Measurements from ENCODE around the gene SLC4A5. TPM values are rescaled to one million over a fixed set of nuclear protein-coding genes. Genes with fewer than 3 reads are reported as not detected.

The SLC4A5 gene
- total RNA-seq, 1 donor from 2014 or later, result 4.2 TPM

GRCh38 chr2:74328074-74328473, 15.1 kb downstream of the SLC4A5 start:
- Mint-ChIP-seq H3K4me1 (ENCODE audit: unreplicated experiment) (peaks cover 3% of the 10 kb centered on the region), H3K9me3 (ENCODE audit: unreplicated experiment) (no peaks in the 10 kb centered on the region), H3K27me3 (ENCODE audit: unreplicated experiment) (no peaks in the 10 kb centered on the region), H3K27ac (ENCODE audit: unreplicated experiment) (no peak overlapping the region), H3K36me3 (ENCODE audit: low read depth, unreplicated experiment) (no peaks in the 10 kb centered on the region), H3K4me3 (ENCODE audit: unreplicated experiment) (no peak overlapping the region)
- TF ChIP-seq, protein P1, sequence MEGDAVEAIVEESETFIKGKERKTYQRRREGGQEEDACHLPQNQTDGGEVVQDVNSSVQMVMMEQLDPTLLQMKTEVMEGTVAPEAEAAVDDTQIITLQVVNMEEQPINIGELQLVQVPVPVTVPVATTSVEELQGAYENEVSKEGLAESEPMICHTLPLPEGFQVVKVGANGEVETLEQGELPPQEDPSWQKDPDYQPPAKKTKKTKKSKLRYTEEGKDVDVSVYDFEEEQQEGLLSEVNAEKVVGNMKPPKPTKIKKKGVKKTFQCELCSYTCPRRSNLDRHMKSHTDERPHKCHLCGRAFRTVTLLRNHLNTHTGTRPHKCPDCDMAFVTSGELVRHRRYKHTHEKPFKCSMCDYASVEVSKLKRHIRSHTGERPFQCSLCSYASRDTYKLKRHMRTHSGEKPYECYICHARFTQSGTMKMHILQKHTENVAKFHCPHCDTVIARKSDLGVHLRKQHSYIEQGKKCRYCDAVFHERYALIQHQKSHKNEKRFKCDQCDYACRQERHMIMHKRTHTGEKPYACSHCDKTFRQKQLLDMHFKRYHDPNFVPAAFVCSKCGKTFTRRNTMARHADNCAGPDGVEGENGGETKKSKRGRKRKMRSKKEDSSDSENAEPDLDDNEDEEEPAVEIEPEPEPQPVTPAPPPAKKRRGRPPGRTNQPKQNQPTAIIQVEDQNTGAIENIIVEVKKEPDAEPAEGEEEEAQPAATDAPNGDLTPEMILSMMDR (IDR thresholded peaks at IDR 0.05; ENCODE audit: unreplicated experiment), result no peak
- DNase-seq (ENCODE audit: low spot score), result no peak

DNA sequence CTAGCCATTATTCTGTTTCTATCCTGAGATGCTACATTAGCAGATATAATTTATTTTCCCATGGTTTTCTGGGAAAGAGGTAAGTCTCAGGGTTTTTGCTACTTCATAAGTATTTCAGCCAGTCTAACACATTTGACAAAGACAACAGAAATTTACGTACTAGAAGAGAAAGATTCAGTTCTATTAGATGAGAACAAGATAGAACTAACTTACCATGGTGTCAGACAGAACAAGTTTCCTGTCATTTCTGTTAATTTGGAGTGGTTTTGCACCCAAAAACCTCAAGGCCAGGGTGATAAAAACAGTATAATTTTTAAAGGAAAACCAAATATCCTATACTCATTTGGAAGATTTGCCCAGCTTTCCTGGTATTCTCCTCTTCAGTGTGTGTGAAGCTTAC, 15.6 kb downstream of the SLC4A5 start:
- H3K27ac Mint-ChIP-seq (ENCODE audit: unreplicated experiment), result no peak overlapping the region
- TF ChIP-seq, protein P1 (IDR thresholded peaks at IDR 0.05; ENCODE audit: unreplicated experiment), result no peak
- H3K9me3 Mint-ChIP-seq (ENCODE audit: unreplicated experiment), result no peaks in the 10 kb centered on the region
- H3K4me1 Mint-ChIP-seq (ENCODE audit: unreplicated experiment), result peaks cover 3% of the 10 kb centered on the region
- no peaks in the 10 kb centered on the region for H3K27me3 Mint-ChIP-seq (ENCODE audit: unreplicated experiment)
- no peak for DNase-seq (ENCODE audit: low spot score)
- no peak overlapping the region for H3K4me3 Mint-ChIP-seq (ENCODE audit: unreplicated experiment)
- H3K36me3 Mint-ChIP-seq (ENCODE audit: low read depth, unreplicated experiment), result no peaks in the 10 kb centered on the region

DNA sequence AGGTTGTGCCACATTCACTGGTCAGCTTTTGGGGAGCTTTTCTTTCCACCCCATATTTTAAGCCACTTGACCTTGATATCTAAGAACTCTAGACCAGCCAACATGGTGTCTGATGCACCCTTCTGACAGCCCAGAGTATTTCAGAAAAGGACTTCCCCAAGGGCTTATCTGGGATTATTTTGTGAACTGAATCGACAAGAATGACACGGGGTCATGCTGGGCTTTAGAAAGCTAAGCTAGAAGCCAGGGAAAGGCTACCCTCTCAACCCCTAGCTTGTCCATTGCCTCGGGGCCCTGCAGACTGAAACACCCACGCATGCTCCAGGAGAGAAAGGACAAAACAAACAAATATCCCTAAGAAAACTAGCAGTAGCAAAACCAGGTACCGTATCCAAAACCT, 16.0 kb downstream of the SLC4A5 start:
- peaks cover 3% of the 10 kb centered on the region for H3K4me1 Mint-ChIP-seq (ENCODE audit: unreplicated experiment)
- H3K27me3 Mint-ChIP-seq (ENCODE audit: unreplicated experiment), result no peaks in the 10 kb centered on the region
- H3K27ac Mint-ChIP-seq (ENCODE audit: unreplicated experiment), result no peak overlapping the region
- TF ChIP-seq, protein P1 (IDR thresholded peaks at IDR 0.05; ENCODE audit: unreplicated experiment), result no peak
- DNase-seq (ENCODE audit: low spot score), result no peak
- H3K4me3 Mint-ChIP-seq (ENCODE audit: unreplicated experiment), result no peak overlapping the region
- no peaks in the 10 kb centered on the region for H3K36me3 Mint-ChIP-seq (ENCODE audit: low read depth, unreplicated experiment)
- no peaks in the 10 kb centered on the region for H3K9me3 Mint-ChIP-seq (ENCODE audit: unreplicated experiment)

- TF ChIP-seq, protein P1 (IDR thresholded peaks at IDR 0.05; ENCODE audit: unreplicated experiment), result no peak
- no peak for DNase-seq (ENCODE audit: low spot score)
- no peaks in the 10 kb centered on the region for H3K9me3 Mint-ChIP-seq (ENCODE audit: unreplicated experiment)
- H3K27me3 Mint-ChIP-seq (ENCODE audit: unreplicated experiment), result no peaks in the 10 kb centered on the region
- no peak overlapping the region for H3K27ac Mint-ChIP-seq (ENCODE audit: unreplicated experiment)
- H3K4me3 Mint-ChIP-seq (ENCODE audit: unreplicated experiment), result no peak overlapping the region
- no peaks in the 10 kb centered on the region for H3K36me3 Mint-ChIP-seq (ENCODE audit: low read depth, unreplicated experiment)
- H3K4me1 Mint-ChIP-seq (ENCODE audit: unreplicated experiment), result peaks cover 3% of the 10 kb centered on the region
Observed at GRCh38 chr2:74325815-74326214, 17.4 kb downstream of the SLC4A5 start.

DNA sequence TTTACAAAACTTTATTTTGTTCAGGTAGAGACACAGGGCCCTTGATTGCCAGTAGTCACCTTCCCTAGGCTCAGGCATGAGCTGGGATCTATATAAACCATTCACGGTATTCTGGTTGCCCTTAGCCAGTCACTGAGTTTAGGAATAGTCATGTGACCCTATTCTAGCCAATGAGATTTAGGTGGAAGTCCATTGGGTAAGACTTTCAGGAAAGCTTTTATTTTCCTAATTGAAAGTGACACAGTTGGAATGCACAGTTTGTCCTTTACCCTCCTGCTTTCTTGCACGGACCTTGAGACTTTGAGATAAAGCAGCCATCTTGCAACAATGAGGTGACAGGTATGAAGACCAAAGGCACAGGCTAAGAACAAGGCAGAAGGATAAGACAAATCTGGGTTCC, 21.5 kb downstream of the SLC4A5 start:
- no peaks in the 10 kb centered on the region for H3K36me3 Mint-ChIP-seq (ENCODE audit: low read depth, unreplicated experiment)
- TF ChIP-seq, protein P1 (IDR thresholded peaks at IDR 0.05; ENCODE audit: unreplicated experiment), result no peak
- H3K4me1 Mint-ChIP-seq (ENCODE audit: unreplicated experiment), result peaks cover 3% of the 10 kb centered on the region
- H3K4me3 Mint-ChIP-seq (ENCODE audit: unreplicated experiment), result no peak overlapping the region
- DNase-seq (ENCODE audit: low spot score), result no peak
- no peak overlapping the region for H3K27ac Mint-ChIP-seq (ENCODE audit: unreplicated experiment)
- no peaks in the 10 kb centered on the region for H3K27me3 Mint-ChIP-seq (ENCODE audit: unreplicated experiment)
- no peaks in the 10 kb centered on the region for H3K9me3 Mint-ChIP-seq (ENCODE audit: unreplicated experiment)
